K562 (cell line): ENCODE measurements around the gene CEP350. TPM values are rescaled to one million over a fixed set of nuclear protein-coding genes. Genes with fewer than 3 reads are reported as not detected.

ENCODE experiments used
- ATAC-seq: fragments of 200-7000 bp; cut with Tn5 transposase; 3 replicates; pipeline ENCODE4 v1.9.1; 2020; ENCODE audit warnings: moderate library complexity
- BruUV-seq: library from RNA; stranded (reverse); fragments of 400-500 nt; replicated peaks from 2 replicates; lab custom pipeline; 2021; lab: Mats Ljungman, UMichigan
- CTCF ChIA-PET: fragments of 300-600 bp; formaldehyde crosslinking; extraction: SDS; loops from one replicate; lab custom pipeline; 2021; ENCODE audit warnings: low intra/inter-chr PET ratio; lab: Yijun Ruan, JAX
- POLR2A ChIA-PET: fragments of 300-600, 350-650 bp; sonication (Branson Sonifier 250); formaldehyde crosslinking; extraction: SDS; loops from one replicate; lab custom pipeline; 2021; ENCODE audit warnings: antibody characterized with exemption, inconsistent platforms; lab: Yijun Ruan, JAX
- DNase-seq, 4 experiments: peaks; one replicate each; pipeline versions ENCODE4 v3.0.0 to v3.0.0-alpha.2; 2011 to 2018; ENCODE audit warnings: low spot score in 3 of 4, mixed read lengths in 3 of 4; ENCODE audit errors: extremely low read depth in 1 of 4
- FAIRE-seq: peaks from 2 replicates; lab custom pipeline; 2011; peaks lifted over from hg19 to GRCh38; lab: Jason Lieb, UNC
- H2AFZ ChIP-seq: 2 replicates; pipeline ENCODE4 v1.6.0; 2011; ENCODE audit warnings: low read depth, low read length, control low read depth, inconsistent platforms
- H3K27ac ChIP-seq: fragments of 200-600 bp; 3 replicates; pipeline ENCODE4 v1.8.0; 2011; ENCODE audit warnings: low read depth, mild to moderate bottlenecking, control low read depth, inconsistent platforms, low read length, moderate library complexity, mixed read lengths; ENCODE audit errors: extremely low read depth
- H3K27me3 ChIP-seq, 2 experiments: fragments of 300-600 bp in 1 of 2; 2 replicates in 1 of 2; 3 replicates in 1 of 2; pipeline versions ENCODE4 v1.6.0 to v1.8.0; 2011; ENCODE audit warnings: inconsistent platforms in 2 of 2, low read length in 2 of 2, mild to moderate bottlenecking in 1 of 2, mixed read lengths in 1 of 2, moderate library complexity in 1 of 2; ENCODE audit not compliant: control insufficient read depth in 2 of 2, insufficient read depth in 2 of 2
- H3K36me3 ChIP-seq: fragments of 300-600 bp; 3 replicates; pipeline ENCODE4 v1.8.0; 2011; ENCODE audit warnings: mild to moderate bottlenecking, low read length, inconsistent platforms; ENCODE audit not compliant: control insufficient read depth, insufficient read depth
- H3K4me1 ChIP-seq, 2 experiments: fragments of 200-600 bp in 1 of 2; replicated peaks in 1 of 2; 2 replicates in 1 of 2; 3 replicates in 1 of 2; pipeline versions ENCODE4 v1.5.1 to v1.8.0; 2011; ENCODE audit warnings: inconsistent platforms in 2 of 2, low read length in 2 of 2, mild to moderate bottlenecking in 1 of 2, mixed read lengths in 1 of 2, moderate library complexity in 1 of 2; ENCODE audit not compliant: control insufficient read depth in 2 of 2, insufficient read depth in 2 of 2
- H3K4me2 ChIP-seq: 2 replicates; pipeline ENCODE4 v1.6.1; 2011; ENCODE audit warnings: low read length, control low read depth, inconsistent platforms, mixed read lengths; ENCODE audit not compliant: insufficient read depth
- H3K4me3 ChIP-seq: fragments of 200-600 bp; sonication (generic), shearing (Covaris generic); 2 replicates; pipeline ENCODE4 v1.5.1; 2016; ENCODE audit warnings: control low read depth, inconsistent platforms
- H3K79me2 ChIP-seq: fragments of 200-600 bp; 3 replicates; pipeline ENCODE4 v1.8.0; 2011; ENCODE audit warnings: low read length, inconsistent platforms; ENCODE audit not compliant: control insufficient read depth, insufficient read depth
- H3K9ac ChIP-seq, 2 experiments: 2 replicates each; pipeline versions ENCODE4 v1.6.0 to v1.6.1; 2011; ENCODE audit warnings: low read depth in 2 of 2, low read length in 2 of 2, control low read depth in 1 of 2, inconsistent platforms in 1 of 2, mild to moderate bottlenecking in 1 of 2, mixed read lengths in 1 of 2; ENCODE audit not compliant: insufficient read depth in 1 of 2
- H3K9me1 ChIP-seq: one replicate; pipeline ENCODE4 v1.6.0; 2011; ENCODE audit warnings: inconsistent platforms, mild to moderate bottlenecking, low read length, moderate library complexity; ENCODE audit not compliant: control insufficient read depth, insufficient read depth
- H3K9me3 ChIP-seq: replicated peaks from 2 replicates; pipeline ENCODE4 v1.5.1; 2011; ENCODE audit warnings: low read depth, low read length, inconsistent platforms; ENCODE audit not compliant: control insufficient read depth, insufficient read depth
- H4K20me1 ChIP-seq: replicated peaks from 2 replicates; pipeline ENCODE4 v1.6.1; 2011; ENCODE audit warnings: low read length, inconsistent platforms, mixed read lengths; ENCODE audit not compliant: control insufficient read depth, insufficient read depth
- ATF1 ChIP-seq, 2 experiments: fragments of 450-650 bp in 1 of 2; IDR thresholded peaks; 2 replicates each; pipeline ENCODE4 v1.6.1; 2016; ENCODE audit warnings: missing compliant biosample characterization in 1 of 2, missing genetic modification characterization in 1 of 2
- CBFB ChIP-seq: sonication (generic); formaldehyde crosslinking; IDR thresholded peaks from 2 replicates; pipeline ENCODE4 v1.4.0; 2020; ENCODE audit warnings: mild to moderate bottlenecking, missing genetic modification reagents
- FOS ChIP-seq: IDR thresholded peaks from 3 replicates; pipeline ENCODE4 v1.6.1; 2011; ENCODE audit not compliant: insufficient read length; ENCODE audit errors: extremely low read depth
- GTF2F1 ChIP-seq: IDR thresholded peaks from 2 replicates; pipeline ENCODE4 v1.6.1; 2011; ENCODE audit warnings: low read depth, low read length, improper control_type of control experiment
- HMBOX1 ChIP-seq: sonication (generic); IDR thresholded peaks from 2 replicates; pipeline ENCODE4 v1.6.1; 2016
- IRF2 ChIP-seq: sonication (generic); formaldehyde crosslinking; IDR thresholded peaks from 2 replicates; pipeline ENCODE4 v1.8.1; 2022; ENCODE audit warnings: mild to moderate bottlenecking, missing genetic modification reagents
- JUNB ChIP-seq: fragments of 450-650 bp; formaldehyde crosslinking; conservative IDR thresholded peaks from 2 replicates; pipeline ENCODE4 v1.4.0; 2020; ENCODE audit warnings: mild to moderate bottlenecking
- PML ChIP-seq: IDR thresholded peaks from 2 replicates; pipeline ENCODE4 v1.6.1; 2012; ENCODE audit warnings: low read length, inconsistent platforms
- ZEB2 ChIP-seq: fragments of 450-650 bp; IDR thresholded peaks from 2 replicates; pipeline ENCODE4 v1.6.1; 2016
- ZNF143 ChIP-seq: sonication (generic); formaldehyde crosslinking; IDR thresholded peaks from 2 replicates; pipeline ENCODE4 v1.9.0; 2022; ENCODE audit warnings: mild to moderate bottlenecking, missing genetic modification reagents
- WGBS: fragments of 100-300 bp; shearing (Covaris generic); methylation state at CpG from one replicate; pipeline ENCODE4 v1.1.6; 2016; ENCODE audit warnings: low coverage, mixed read lengths; ENCODE audit not compliant: insufficient coverage; ENCODE audit errors: missing lambda C conversion rate; 5-methylcytosine and 5-hydroxymethylcytosine counted together
- in situ Hi-C: fragments of 300-500 bp; cut with MboI; formaldehyde crosslinking; loops from 4 replicates; pipeline ENCODE4 v1.15.0; 2018; ENCODE audit warnings: inconsistent platforms, mixed read lengths
- intact Hi-C: fragments of 100-400 bp; cut with micrococcal nuclease; formaldehyde crosslinking; loops from 2 replicates; pipeline ENCODE4 v1.14.2; 2022
- polyA plus RNA-seq, 8 experiments: library from polyadenylated mRNA; depleted of rRNA in 4 of 8; stranded (reverse) in 5 of 8; unstranded in 3 of 8; fragments of >200 nt; fragmentation: Nextera tagmentation in 2 of 8; fragmentation: Illumina TruSeq in 1 of 8; extraction: Ambion mirVana in 2 of 8; extraction: Trizol in 1 of 8; gene quantifications; 2 replicates each; pipeline versions ENCODE4 v1.2.1 to v1.2.3, GENCODE V29; 2011 to 2014; ENCODE audit warnings: inconsistent platforms in 1 of 8, missing spikeins in 1 of 8
- total RNA-seq, 7 experiments: library from RNA; depleted of rRNA in 6 of 7; stranded (reverse); fragments of >200 nt in 6 of 7; fragmentation: Illumina TruSeq in 2 of 7; extraction: Trizol in 2 of 7; gene quantifications; 2 replicates each; pipeline versions ENCODE4 v1.2.1 to v1.2.3, GENCODE V29; 2011 to 2021; ENCODE audit warnings: low replicate concordance in 1 of 7
- TF ChIP-seq, protein P1 (sequence below), 2 experiments: fragments of 450-650 bp; IDR thresholded peaks; 2 replicates each; pipeline ENCODE4 v1.6.1; 2016

The CEP350 gene
- total and polyA plus RNA-seq, 9 of the 15 experiments (the other 6 are each of a cell fraction or from before 2014, with no cell fraction given), result 8.3 to 64.3 (median 28.0) TPM

- no peaks in the 10 kb centered on the region for H3K9me1 ChIP-seq
- 5% methylated on average over 3 of the region's 3 CpGs for WGBS
- intact Hi-C loops (no loop called here), in situ Hi-C loops (no loop called here)
- no peak for DNase-seq
- no peak overlapping the region for H2AFZ ChIP-seq
- ChIA-PET POLR2A (interaction anchor here (0.8 kb wide), 1 partner anchor 12 kb away, joined by 3 read pairs; no protein-coding TSS in a partner anchor), CTCF (no interaction called here)
- H3K4me3 ChIP-seq, result no peak overlapping the region
- no peak overlapping the region for H3K9ac ChIP-seq
- H3K4me1 ChIP-seq, result no peaks in the 10 kb centered on the region
- ATAC-seq, result no peak
- FAIRE-seq, result no peak
- BruUV-seq, result no TSS peak
- TF ChIP-seq HMBOX1, result no peak
- TF ChIP-seq ZEB2, result no peak
- TF ChIP-seq JUNB (CRISPR knock-in tag), result no peak
- TF ChIP-seq IRF2 (CRISPR knock-in tag), result no peak
- no peak for TF ChIP-seq FOS
- TF ChIP-seq CBFB (CRISPR knock-in tag), result no peak
- no peak for TF ChIP-seq PML
- TF ChIP-seq, protein P1, sequence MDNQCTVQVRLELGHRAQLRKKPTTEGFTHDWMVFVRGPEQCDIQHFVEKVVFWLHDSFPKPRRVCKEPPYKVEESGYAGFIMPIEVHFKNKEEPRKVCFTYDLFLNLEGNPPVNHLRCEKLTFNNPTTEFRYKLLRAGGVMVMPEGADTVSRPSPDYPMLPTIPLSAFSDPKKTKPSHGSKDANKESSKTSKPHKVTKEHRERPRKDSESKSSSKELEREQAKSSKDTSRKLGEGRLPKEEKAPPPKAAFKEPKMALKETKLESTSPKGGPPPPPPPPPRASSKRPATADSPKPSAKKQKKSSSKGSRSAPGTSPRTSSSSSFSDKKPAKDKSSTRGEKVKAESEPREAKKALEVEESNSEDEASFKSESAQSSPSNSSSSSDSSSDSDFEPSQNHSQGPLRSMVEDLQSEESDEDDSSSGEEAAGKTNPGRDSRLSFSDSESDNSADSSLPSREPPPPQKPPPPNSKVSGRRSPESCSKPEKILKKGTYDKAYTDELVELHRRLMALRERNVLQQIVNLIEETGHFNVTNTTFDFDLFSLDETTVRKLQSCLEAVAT (IDR thresholded peaks at IDR 0.05), result no peak
- no peak for TF ChIP-seq ATF1 (CRISPR knock-in tag; IDR thresholded peaks at IDR 0.05)
- no peak for TF ChIP-seq ATF1 (tag; IDR thresholded peaks at IDR 0.05)
- no peak for TF ChIP-seq GTF2F1
- no peak for TF ChIP-seq ZNF143
- no peak overlapping the region for H3K4me2 ChIP-seq
- H3K36me3 ChIP-seq, result no peaks in the 10 kb centered on the region
- no peak overlapping the region for H3K27ac ChIP-seq
- no peaks in the 10 kb centered on the region for H3K79me2 ChIP-seq
- no peaks in the 10 kb centered on the region for H3K27me3 ChIP-seq
- H3K9me3 ChIP-seq, result no peaks in the 10 kb centered on the region
- no peaks in the 10 kb centered on the region for H4K20me1 ChIP-seq
These were observed 188.7 kb downstream of the CEP350 start for GRCh38 chr1:180143359-180143758.
